ENCODE measurements around the gene CPA1.

GRCh38 chr7:130360518-130360917 lies 19.8 kb upstream of the CPA1 start:
- no peak for TF ChIP-seq POLR2A (IDR thresholded peaks at IDR 0.05; ENCODE audit: low read length)
- no peak for TF ChIP-seq GATA1 (IDR thresholded peaks at IDR 0.05; ENCODE audit: low read depth, low read length)
